ENCODE data around the gene SETD2.

DNA sequence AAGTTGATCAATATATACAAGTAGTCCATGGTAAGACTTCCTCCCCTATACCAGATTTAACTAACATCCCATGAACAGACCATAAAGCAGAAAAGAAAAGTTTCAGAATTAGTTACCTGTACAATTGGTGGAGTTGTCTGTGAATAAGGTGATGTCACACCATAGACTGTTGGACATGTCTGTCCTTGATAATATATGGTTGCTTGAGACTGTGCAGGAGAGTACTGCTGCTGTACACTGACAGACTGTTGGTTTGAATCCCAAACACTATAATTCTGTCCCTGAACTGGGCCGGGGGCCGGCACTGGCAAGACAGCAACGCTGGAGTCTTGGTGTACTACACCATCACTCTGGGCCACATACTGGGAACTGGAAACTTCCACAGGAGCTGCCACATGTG is 107.2 kb downstream of the SETD2 start:
- no peak for TF ChIP-seq CTCF (conservative IDR thresholded peaks at IDR 0.05; ENCODE audit: low read depth, low read length)
- TF ChIP-seq EZH2 (IDR thresholded peaks at IDR 0.05; ENCODE audit: low read length, unreplicated experiment), result no peak
- TF ChIP-seq EZH2phosphoT487 (IDR thresholded peaks at IDR 0.05; ENCODE audit: borderline replicate concordance, low read length), result no peak
